HG02798 (cell line): ENCODE results near the gene ANO8.
"Not testable (repeated sequence)": the region's sequence is repeated elsewhere in the genome, so short reads cannot be mapped to it uniquely, and the experiment has no call there.

ENCODE experiments used
- ATAC-seq: cut with Tn5 transposase; IDR thresholded peaks from one replicate; pipeline ENCODE4 v1.9.1; 2021; ENCODE audit warnings: mild to moderate bottlenecking; ENCODE audit not compliant: unreplicated experiment, poor library complexity

ANO8 gene

GRCh38 chr19:17295551-17295950, 39.1 kb downstream of the ANO8 start:
- not testable (repeated sequence) for ATAC-seq

GRCh38 chr19:17294051-17294891, 40.4 kb downstream of the ANO8 start:
- ATAC-seq: no peak

- no peak for ATAC-seq
Observed at GRCh38 chr19:17293605-17294004, 41.0 kb downstream of the ANO8 start.

- ATAC-seq: peak; percentile 73
Observed at GRCh38 chr19:17292301-17293074, 42.2 kb downstream of the ANO8 start.

GRCh38 chr19:17289489-17289888, 45.2 kb downstream of the ANO8 start:
- ATAC-seq: peak; percentile 43

- no peak for ATAC-seq
Observed at GRCh38 chr19:17286752-17287151, 47.9 kb downstream of the ANO8 start.

- ATAC-seq: no peak
Observed at GRCh38 chr19:17286263-17286662, 48.4 kb downstream of the ANO8 start.

- no peak for ATAC-seq
Observed at GRCh38 chr19:17285415-17286135, 49.1 kb downstream of the ANO8 start.

GRCh38 chr19:17283504-17283996, 51.1 kb downstream of the ANO8 start:
- no peak for ATAC-seq

- peak; percentile 75 for ATAC-seq
Observed at GRCh38 chr19:17282488-17283125, 52.0 kb downstream of the ANO8 start.

GRCh38 chr19:17281391-17282304, 53.0 kb downstream of the ANO8 start, which contains the start of gene ANKLE1:
ANKLE1 (plus strand) TSS chr19:17281901; CDS start chr19:17281921, 20 bp downstream.
- ATAC-seq: peak; percentile 36

- ATAC-seq: no peak
Observed at GRCh38 chr19:17279436-17279835, 55.2 kb downstream of the ANO8 start.

- ATAC-seq: no peak
Observed at GRCh38 chr19:17275441-17276175, 59.0 kb downstream of the ANO8 start.

GRCh38 chr19:17274892-17275291, 59.8 kb downstream of the ANO8 start:
- not testable (repeated sequence) for ATAC-seq
